ENCODE results near the gene NUP85. TPM values are rescaled to one million over a fixed set of nuclear protein-coding genes. Genes with fewer than 3 reads are reported as not detected.

The NUP85 gene
- total and polyA plus RNA-seq, 2 of the 4 experiments (the other 2 are of a cell fraction): 29.4 to 54.4 TPM

GRCh38 chr17:75208161-75208560 is 2.7 kb downstream of the NUP85 start:
- BruUV-seq (replicated peaks): no TSS peak
- H3K9me1 ChIP-seq (ENCODE audit: insufficient read depth, low read length): no peaks in the 10 kb centered on the region
- ChIA-PET POLR2A (ENCODE audit: unreplicated experiment) (no interaction called here), CTCF (no interaction called here)
- no peak overlapping the region for H4K5ac ChIP-seq (ENCODE audit: low read depth, low read length)
- WGBS, 2 experiments (ENCODE audit: extremely low coverage in 2 of 2, insufficient read length in 1 of 2): no CpG with 5 or more reads among the region's 9 CpGs
- dilution Hi-C loops (cut with HindIII; ENCODE audit: low sequenced_read_pairs, unreplicated experiment) (no loop called here), intact Hi-C loops (cut with micrococcal nuclease) (loop anchor here (10.0 kb wide), 1 partner anchor 143 kb away; no protein-coding TSS in a partner anchor), in situ Hi-C loops (cut with MboI; ENCODE audit: low sequenced_read_pairs) (loop anchor here (10.0 kb wide), 2 partner anchors 143 to 243 kb away; no protein-coding TSS in a partner anchor)
- H3K27ac ChIP-seq (ENCODE audit: insufficient read depth, low read length): no peak overlapping the region
- no peak for TF ChIP-seq RCOR1 (IDR thresholded peaks at IDR 0.05; ENCODE audit: insufficient replicate concordance, low read length)
- TF ChIP-seq MAFK (IDR thresholded peaks at IDR 0.05; ENCODE audit: low read depth, low read length): no peak
- TF ChIP-seq CTCF (conservative IDR thresholded peaks at IDR 0.05; ENCODE audit: low read depth, low read length): no peak
- TF ChIP-seq RFX5 (IDR thresholded peaks at IDR 0.05; ENCODE audit: low read depth, low read length): no peak
- no peak for TF ChIP-seq MAZ (IDR thresholded peaks at IDR 0.05; ENCODE audit: borderline replicate concordance, low read depth, low read length)
- TF ChIP-seq RAD21 (IDR thresholded peaks at IDR 0.05; ENCODE audit: low read length): no peak
- no peak for TF ChIP-seq POLR2A (IDR thresholded peaks at IDR 0.05; ENCODE audit: low read depth, low read length)
- TF ChIP-seq SMC3 (IDR thresholded peaks at IDR 0.05; ENCODE audit: low read depth, low read length): no peak
- no peak for TF ChIP-seq ELK1 (IDR thresholded peaks at IDR 0.05; ENCODE audit: borderline replicate concordance, low read depth, low read length)
- TF ChIP-seq BHLHE40 (IDR thresholded peaks at IDR 0.05; ENCODE audit: low read depth, low read length): no peak
- no peak for TF ChIP-seq NFE2L2 (IDR thresholded peaks at IDR 0.05; ENCODE audit: low read depth, low read length)
- TF ChIP-seq CHD1 (IDR thresholded peaks at IDR 0.05; ENCODE audit: low read depth, low read length): no peak
- no peak for TF ChIP-seq CEBPB (IDR thresholded peaks at IDR 0.05; ENCODE audit: low read depth, low read length)
- TF ChIP-seq USF2 (IDR thresholded peaks at IDR 0.05; ENCODE audit: low read depth, low read length): no peak
- TF ChIP-seq MXI1 (IDR thresholded peaks at IDR 0.05; ENCODE audit: borderline replicate concordance, low read depth, low read length): no peak
- TF ChIP-seq FOS (IDR thresholded peaks at IDR 0.05; ENCODE audit: low read depth, low read length): no peak
- H3K4me1 ChIP-seq (ENCODE audit: control insufficient read depth, insufficient read depth, low read length): no peaks in the 10 kb centered on the region; the same call in 1 of the 2 replicates
- H3K4me2 ChIP-seq (ENCODE audit: low read depth, low read length): no peak overlapping the region
- H3K4ac ChIP-seq (ENCODE audit: low read depth, low read length): no peak overlapping the region
- no peak overlapping the region for H3K56ac ChIP-seq (ENCODE audit: extremely low read depth, insufficient read depth, low read length)
- no peak overlapping the region for H2AK5ac ChIP-seq (ENCODE audit: low read depth, low read length)
- H3K27me3 ChIP-seq (ENCODE audit: control insufficient read depth, insufficient read depth, low read length): no peaks in the 10 kb centered on the region
- H3K18ac ChIP-seq (ENCODE audit: low read depth, low read length): no peak overlapping the region
- no peak overlapping the region for H3K23ac ChIP-seq (ENCODE audit: low read depth, low read length)
- H2BK120ac ChIP-seq (ENCODE audit: low read depth, low read length): no peak overlapping the region
- no peak overlapping the region for H3K14ac ChIP-seq (replicated peaks; ENCODE audit: low read depth, low read length)
- H3K9ac ChIP-seq (ENCODE audit: low read depth, low read length): no peak overlapping the region
- H3K4me3 ChIP-seq (ENCODE audit: insufficient read depth, low read depth, low read length): no peak overlapping the region
- H4K91ac ChIP-seq (ENCODE audit: insufficient read depth, low read depth, low read length): no peak overlapping the region
- no peak overlapping the region for H2BK5ac ChIP-seq (ENCODE audit: low read depth, low read length, poor library complexity, severe bottlenecking)
- H3K9me3 ChIP-seq (ENCODE audit: control insufficient read depth, insufficient read depth, low read length): no peaks in the 10 kb centered on the region
- H2BK15ac ChIP-seq (ENCODE audit: low read depth, low read length): no peak overlapping the region
- peaks cover 17% of the 10 kb centered on the region for H3K36me3 ChIP-seq (ENCODE audit: control insufficient read depth, insufficient read depth, low read length)
- DNase-seq (no peak), ATAC-seq (ENCODE audit: low read depth) (no peak)
- H2BK20ac ChIP-seq (ENCODE audit: low read depth, low read length): no peak overlapping the region
- no peak overlapping the region for H4K8ac ChIP-seq (ENCODE audit: low read depth in 2 of 2, low read length in 2 of 2)
- no peak overlapping the region for H2AFZ ChIP-seq (replicated peaks; ENCODE audit: low read length, poor library complexity)
- H2AK9ac ChIP-seq (replicated peaks; ENCODE audit: low read depth, low read length, poor library complexity): no peak overlapping the region
- no peaks in the 10 kb centered on the region; the same call in 1 of the 2 replicates for H4K20me1 ChIP-seq (ENCODE audit: insufficient read depth, low read length)
- peaks cover 5 to 24% of the 10 kb centered on the region in 2 experiments; a peak in 3 of 4 replicates for H3K79me1 ChIP-seq (ENCODE audit: low read depth in 1 of 2, low read length in 2 of 2)
